Peyer's patch (tissue), 4 donors: ENCODE measurements around the gene ACTR1B. TPM values are rescaled to one million over a fixed set of nuclear protein-coding genes. Genes with fewer than 3 reads are reported as not detected.

Experiments
- DNase-seq, 3 donors: peaks; one replicate each; pipeline ENCODE4 v3.0.0-alpha.2; 2017 to 2019
- H3K27ac ChIP-seq, 4 donors: fragments of 200-600 bp; sonication (generic); one replicate each; pipeline ENCODE4 v1.5.1; 2016 to 2019
- H3K27me3 ChIP-seq, 2 donors: fragments of 200-600 bp; sonication (generic); one replicate each; pipeline ENCODE4 v1.5.1; 2019
- H3K36me3 ChIP-seq, 3 donors: fragments of 200-600 bp; sonication (generic); one replicate each; pipeline ENCODE4 v1.5.1; 2016 to 2019
- H3K4me1 ChIP-seq, 4 donors: fragments of 200-600 bp; sonication (generic); one replicate each; pipeline ENCODE4 v1.5.1; 2016 to 2019
- H3K4me3 ChIP-seq, 4 donors: fragments of 200-600 bp; sonication (generic); 1 replicate in 3 of 4; 2 replicates in 1 of 4; pipeline ENCODE4 v1.5.1; 2016 to 2019; ENCODE audit warnings: mild to moderate bottlenecking in 1 of 4
- H3K9me3 ChIP-seq, 4 donors: fragments of 200-600 bp; sonication (generic); one replicate each; pipeline ENCODE4 v1.5.1; 2016 to 2019; ENCODE audit warnings: mild to moderate bottlenecking in 1 of 4
- CTCF ChIP-seq, 6 experiments: fragments of 450-650 bp in 4 of 6; fragments of 200-600 bp in 2 of 6; sonication (generic) in 1 of 6; IDR thresholded peaks; one replicate each; pipeline ENCODE4 v1.5.1; 2017 to 2019; ENCODE audit warnings: antibody characterized with exemption in 6 of 6, mild to moderate bottlenecking in 3 of 6, moderate library complexity in 1 of 6
- POLR2A ChIP-seq, 2 donors: fragments of 450-650 bp; IDR thresholded peaks; one replicate each; pipeline ENCODE4 v1.5.1; 2017; ENCODE audit warnings: antibody characterized with exemption in 2 of 2, mild to moderate bottlenecking in 2 of 2, moderate library complexity in 2 of 2
- total RNA-seq, 4 donors: library from RNA; depleted of rRNA; stranded (reverse); fragments of >200 nt; gene quantifications; one replicate each; pipeline ENCODE4 v1.1.0, GENCODE V29; 2016

Gene ACTR1B
- total RNA-seq, 4 donors from 2014 or later, result 64.3 to 151 (median 89.1) TPM

- TF ChIP-seq POLR2A (IDR thresholded peaks at IDR 0.05) (no peak), CTCF (IDR thresholded peaks at IDR 0.05) (no peak)
- H3K36me3 ChIP-seq, result peaks cover 0 to 51% (median 0%) of the 10 kb centered on the region in 3 donors
These were observed 7.6 kb downstream of the ACTR1B start for GRCh38 chr2:97656129-97656755.

GRCh38 chr2:97654791-97655190 lies 9.1 kb downstream of the ACTR1B start:
- no peak for DNase-seq
- Histone ChIP-seq H3K27me3 (no peaks in the 10 kb centered on the region), H3K36me3 (peaks cover 0 to 46% (median 0%) of the 10 kb centered on the region in 3 donors), H3K9me3 (no peaks in the 10 kb centered on the region), H3K27ac (no peak overlapping the region), H3K4me1 (peaks cover 0 to under 1% (median 0%) of the 10 kb centered on the region in 4 donors), H3K4me3 (no peak overlapping the region)
- TF ChIP-seq POLR2A (IDR thresholded peaks at IDR 0.05) (no peak), CTCF (IDR thresholded peaks at IDR 0.05) (no peak)

More at GRCh38 chr2:97656129-97656755, 7.6 kb downstream of the ACTR1B start:
- Histone ChIP-seq H3K27ac (no peak overlapping the region), H3K4me1 (peaks cover 0 to 6% (median 0%) of the 10 kb centered on the region in 4 donors), H3K9me3 (no peaks in the 10 kb centered on the region), H3K4me3 (no peak overlapping the region), H3K27me3 (no peaks in the 10 kb centered on the region)
- DNase-seq, result no peak

DNA sequence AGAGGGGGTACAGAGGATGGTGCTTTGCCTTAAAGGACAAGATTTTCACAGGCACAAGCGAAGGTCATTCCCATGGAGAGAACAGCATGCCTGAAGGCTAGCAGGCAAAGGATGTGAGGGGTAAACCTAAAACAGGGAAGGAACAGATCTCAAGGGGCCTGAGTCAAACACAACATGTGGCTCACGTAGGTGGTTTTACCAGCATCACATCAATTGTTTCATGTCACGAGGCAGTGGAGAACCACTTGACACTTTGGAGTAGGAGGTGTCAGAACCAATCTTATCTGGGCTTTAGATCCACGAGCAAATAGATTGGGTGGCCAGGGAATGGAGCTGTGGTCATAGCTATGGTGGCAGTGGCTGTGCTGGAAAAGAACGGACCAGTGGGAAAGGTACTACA lies 9.5 kb downstream of the ACTR1B start:
- TF ChIP-seq POLR2A (IDR thresholded peaks at IDR 0.05) (no peak), CTCF (IDR thresholded peaks at IDR 0.05) (no peak)
- Histone ChIP-seq H3K9me3 (no peaks in the 10 kb centered on the region), H3K27ac (no peak overlapping the region), H3K27me3 (no peaks in the 10 kb centered on the region), H3K4me3 (no peak overlapping the region), H3K4me1 (peaks cover 0 to 6% (median 0%) of the 10 kb centered on the region in 4 donors), H3K36me3 (peaks cover 0 to 44% (median 0%) of the 10 kb centered on the region in 3 donors)
- no peak for DNase-seq

GRCh38 chr2:97653874-97654273 lies 10.0 kb downstream of the ACTR1B start:
- Histone ChIP-seq H3K27me3 (no peaks in the 10 kb centered on the region), H3K4me3 (no peak overlapping the region), H3K9me3 (no peaks in the 10 kb centered on the region), H3K27ac (no peak overlapping the region), H3K36me3 (peaks cover 0 to 44% (median 0%) of the 10 kb centered on the region in 3 donors), H3K4me1 (peaks cover 0 to 10% (median 0%) of the 10 kb centered on the region in 4 donors)
- TF ChIP-seq POLR2A (IDR thresholded peaks at IDR 0.05) (no peak), CTCF (IDR thresholded peaks at IDR 0.05) (no peak)
- DNase-seq, result no peak

GRCh38 chr2:97653473-97653872 lies 10.4 kb downstream of the ACTR1B start:
- no peaks in the 10 kb centered on the region for H3K9me3 ChIP-seq
- no peak overlapping the region for H3K4me3 ChIP-seq
- peaks cover 0 to 14% (median 0%) of the 10 kb centered on the region in 4 donors for H3K4me1 ChIP-seq
- no peak for TF ChIP-seq POLR2A (IDR thresholded peaks at IDR 0.05)
- TF ChIP-seq CTCF (IDR thresholded peaks at IDR 0.05), result no peak
- H3K27ac ChIP-seq, result no peak overlapping the region
- no peaks in the 10 kb centered on the region for H3K27me3 ChIP-seq
- peaks cover 0 to 44% (median 0%) of the 10 kb centered on the region in 3 donors for H3K36me3 ChIP-seq
- DNase-seq, result no peak
